Measurements from ENCODE around the gene PPM1J.

GRCh38 chr1:112702420-112703261 lies 12.5 kb downstream of the PPM1J start:
- TF ChIP-seq POLR2AphosphoS5 (IDR thresholded peaks at IDR 0.05; ENCODE audit: insufficient read depth in 1 of 2, low read depth in 1 of 2) = no peak
- TF ChIP-seq POLR2A (IDR thresholded peaks at IDR 0.05) = no peak
- TF ChIP-seq, protein P1, sequence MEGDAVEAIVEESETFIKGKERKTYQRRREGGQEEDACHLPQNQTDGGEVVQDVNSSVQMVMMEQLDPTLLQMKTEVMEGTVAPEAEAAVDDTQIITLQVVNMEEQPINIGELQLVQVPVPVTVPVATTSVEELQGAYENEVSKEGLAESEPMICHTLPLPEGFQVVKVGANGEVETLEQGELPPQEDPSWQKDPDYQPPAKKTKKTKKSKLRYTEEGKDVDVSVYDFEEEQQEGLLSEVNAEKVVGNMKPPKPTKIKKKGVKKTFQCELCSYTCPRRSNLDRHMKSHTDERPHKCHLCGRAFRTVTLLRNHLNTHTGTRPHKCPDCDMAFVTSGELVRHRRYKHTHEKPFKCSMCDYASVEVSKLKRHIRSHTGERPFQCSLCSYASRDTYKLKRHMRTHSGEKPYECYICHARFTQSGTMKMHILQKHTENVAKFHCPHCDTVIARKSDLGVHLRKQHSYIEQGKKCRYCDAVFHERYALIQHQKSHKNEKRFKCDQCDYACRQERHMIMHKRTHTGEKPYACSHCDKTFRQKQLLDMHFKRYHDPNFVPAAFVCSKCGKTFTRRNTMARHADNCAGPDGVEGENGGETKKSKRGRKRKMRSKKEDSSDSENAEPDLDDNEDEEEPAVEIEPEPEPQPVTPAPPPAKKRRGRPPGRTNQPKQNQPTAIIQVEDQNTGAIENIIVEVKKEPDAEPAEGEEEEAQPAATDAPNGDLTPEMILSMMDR (IDR thresholded peaks at IDR 0.05) = no peak
